Daoy (cell line): ENCODE results near the gene SLC22A4. TPM values are rescaled to one million over a fixed set of nuclear protein-coding genes. Genes with fewer than 3 reads are reported as not detected.

Experiments used
- DNase-seq: peaks from one replicate; pipeline ENCODE4 v3.0.0-alpha.2; 2015; ENCODE audit warnings: low read depth
- total RNA-seq: library from RNA; depleted of rRNA; stranded (reverse); fragments of >200 nt; shearing (Covaris generic); gene quantifications from 2 replicates; pipeline ENCODE4 v1.2.3, GENCODE V29; 2014

Gene SLC22A4
- total RNA-seq, 1 experiment from 2014 or later = 3.5 TPM

DNA sequence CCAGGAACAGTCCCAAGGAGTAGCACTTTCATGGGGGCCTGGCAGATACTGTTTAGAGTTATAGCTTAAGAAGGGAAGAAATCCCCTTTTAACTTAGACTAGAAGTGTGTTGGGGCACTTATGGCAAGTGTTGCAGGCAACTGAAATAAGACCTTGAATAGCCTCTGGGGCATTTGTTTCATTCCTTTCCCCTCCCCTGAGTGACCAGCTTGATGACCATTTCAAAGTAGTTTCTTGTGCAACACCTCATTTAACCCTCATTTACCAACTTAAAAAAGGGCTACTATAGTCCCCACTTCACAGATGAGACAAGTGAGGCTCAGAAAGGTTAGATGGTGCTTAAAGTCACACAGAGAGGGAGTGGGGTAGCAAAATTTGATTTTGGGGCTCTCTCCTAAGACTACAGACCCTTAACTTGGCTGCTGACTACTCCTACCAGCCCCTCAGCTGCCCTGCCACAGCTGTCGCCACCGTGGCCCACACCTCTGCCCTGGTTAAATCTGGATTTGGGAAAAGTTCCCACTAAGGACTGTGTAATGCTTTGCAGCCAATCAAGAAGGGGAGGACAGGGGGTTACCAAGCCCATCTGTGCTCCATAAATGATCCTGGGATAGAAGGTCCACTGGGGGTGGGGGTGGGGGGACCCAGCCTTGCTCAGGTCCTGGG is 31.2 kb upstream of the SLC22A4 start:
- DNase-seq = no peak

DNA sequence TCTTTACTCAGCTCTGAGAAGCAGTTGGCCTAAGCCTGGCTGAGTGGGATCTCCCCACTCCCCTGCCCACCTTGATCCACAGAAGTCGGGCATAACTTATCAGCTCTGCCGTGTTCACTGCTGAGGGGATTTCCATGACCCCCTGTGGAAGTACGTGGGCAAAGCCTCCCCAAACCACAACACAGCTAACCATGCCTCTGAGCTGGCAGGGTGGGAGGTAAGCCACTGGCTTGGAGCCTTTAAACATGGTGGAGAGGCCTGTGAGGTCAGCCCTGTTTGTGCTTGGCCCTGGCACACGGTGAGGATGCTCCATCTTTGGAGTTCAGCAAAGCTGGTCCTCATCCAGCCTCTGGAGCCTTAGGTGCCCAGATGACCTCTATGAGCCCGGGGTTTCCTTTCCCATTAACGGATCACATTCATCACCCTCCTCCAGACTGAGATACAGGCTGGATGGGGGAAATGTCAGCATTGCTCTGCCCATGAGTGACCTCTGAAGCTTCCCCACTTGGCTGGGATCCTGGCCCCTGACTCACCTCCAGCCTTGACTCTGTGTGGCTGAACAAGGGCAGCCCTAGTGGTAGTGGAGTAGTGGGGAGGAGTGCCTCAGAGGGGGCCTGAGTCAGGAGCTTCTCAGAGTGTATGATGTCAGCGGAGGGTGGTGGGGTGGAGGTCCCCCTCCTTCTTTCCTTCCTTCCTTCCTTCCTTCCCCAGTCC is 30.5 kb upstream of the SLC22A4 start:
- DNase-seq = peak; percentile 97

DNA sequence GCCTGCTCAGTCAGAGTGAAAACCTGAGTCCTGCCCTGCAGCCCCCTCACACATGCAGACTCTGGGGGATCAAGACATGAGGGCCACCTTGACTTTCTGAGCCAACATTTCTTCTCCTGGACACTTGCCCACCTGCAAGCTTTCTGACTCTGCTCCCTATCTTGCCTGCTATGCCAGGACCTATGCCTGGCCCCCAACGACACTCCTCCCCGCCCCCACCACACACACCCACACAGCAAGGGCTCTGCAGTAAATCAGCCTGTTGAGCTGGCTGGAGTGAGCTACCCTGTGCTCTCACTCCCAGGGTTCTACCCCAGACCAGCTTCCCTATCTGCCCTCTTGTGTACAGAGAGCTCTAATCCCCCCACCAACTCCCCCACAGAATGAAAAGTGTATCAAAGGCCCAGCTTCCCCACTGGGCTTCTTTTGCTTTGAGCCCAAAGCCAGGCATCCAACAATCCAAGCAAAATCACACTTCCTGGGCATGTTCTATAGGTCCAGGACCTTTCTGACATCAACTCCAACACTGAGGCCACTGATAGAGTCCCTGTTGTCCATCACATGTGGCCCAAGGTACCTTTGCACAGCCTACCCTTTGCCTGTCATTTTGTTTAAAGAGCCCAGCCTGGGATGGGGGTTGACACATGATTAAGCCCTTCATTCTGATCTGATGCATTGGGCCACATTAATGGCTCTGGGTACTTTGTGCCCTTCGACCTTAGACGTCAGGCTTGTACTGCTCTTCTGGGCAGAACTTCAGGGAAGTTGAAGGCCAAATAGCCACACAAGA is 29.5 kb upstream of the SLC22A4 start:
- DNase-seq = no peak

DNA sequence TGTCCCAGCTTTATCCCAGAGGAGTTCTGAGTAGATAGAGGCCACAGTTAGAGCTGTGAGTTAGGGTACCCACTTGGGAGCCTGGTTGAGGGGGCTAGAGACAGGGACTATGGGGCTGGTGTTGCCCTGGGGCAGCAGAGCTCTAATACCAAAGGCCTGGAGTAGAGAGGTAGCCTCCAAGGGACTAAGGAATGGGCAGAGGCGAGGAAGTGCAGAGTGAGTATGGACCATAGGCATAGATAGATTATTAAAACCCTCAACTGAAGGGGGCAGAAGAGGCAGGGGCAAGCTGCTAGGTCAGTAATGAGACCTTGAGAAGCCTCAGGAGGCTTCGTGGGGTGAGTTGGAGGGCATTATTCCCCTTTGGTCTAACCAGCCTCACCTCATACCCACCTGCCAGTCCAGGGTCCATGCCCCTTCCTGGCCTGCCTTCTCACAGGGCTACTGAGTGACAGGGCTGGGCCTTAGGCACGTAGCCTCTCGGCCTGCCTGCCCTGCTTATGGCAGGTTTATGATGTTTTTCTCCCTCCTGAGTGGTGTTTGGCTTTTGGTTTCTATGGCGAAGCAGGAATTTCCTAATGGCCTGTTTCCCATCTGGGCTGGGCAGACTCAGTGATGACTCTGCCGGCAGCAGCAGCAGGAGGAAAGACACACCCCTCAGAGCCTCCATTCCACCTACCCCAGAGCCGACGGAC is 28.7 kb upstream of the SLC22A4 start:
- DNase-seq = peak; percentile 95

DNA sequence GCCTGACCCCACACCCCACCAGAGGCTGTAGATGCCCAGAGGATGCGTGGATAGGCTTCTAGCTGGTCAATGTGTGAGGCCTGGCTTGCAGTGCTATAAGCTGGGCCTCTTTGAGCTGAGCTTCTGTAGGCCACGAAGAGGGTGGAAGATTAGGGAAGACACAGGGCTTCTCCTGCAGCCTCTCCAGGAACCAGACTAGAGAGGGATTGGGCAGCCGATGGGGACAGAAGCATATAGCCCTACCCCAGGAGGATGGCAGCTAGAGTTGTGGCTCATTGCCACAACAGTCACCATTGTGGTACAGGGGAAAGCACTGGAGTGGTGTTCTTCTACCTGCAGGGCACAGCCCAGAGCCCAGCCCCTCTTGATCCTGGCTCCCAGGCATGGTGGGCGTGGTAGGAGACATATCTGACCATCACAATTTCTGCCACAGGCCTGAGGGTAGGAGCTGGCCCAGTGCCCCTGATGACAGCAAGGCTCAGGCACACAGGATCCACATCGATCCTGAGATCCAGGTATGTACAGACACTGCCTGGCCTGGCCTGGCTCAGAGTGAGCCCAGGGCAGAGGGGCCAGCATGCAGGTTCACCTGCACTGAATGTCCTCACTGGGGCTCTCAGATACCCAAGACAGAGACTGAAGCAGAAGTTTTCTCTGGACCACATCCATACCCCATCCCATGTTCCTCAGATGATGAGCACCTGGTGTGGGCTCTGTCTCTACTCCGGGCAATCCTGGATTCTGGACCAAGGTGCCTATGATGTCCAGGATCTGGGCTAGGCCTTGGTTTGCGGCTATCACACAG is 28.0 kb upstream of the SLC22A4 start:
- DNase-seq = no peak

DNA sequence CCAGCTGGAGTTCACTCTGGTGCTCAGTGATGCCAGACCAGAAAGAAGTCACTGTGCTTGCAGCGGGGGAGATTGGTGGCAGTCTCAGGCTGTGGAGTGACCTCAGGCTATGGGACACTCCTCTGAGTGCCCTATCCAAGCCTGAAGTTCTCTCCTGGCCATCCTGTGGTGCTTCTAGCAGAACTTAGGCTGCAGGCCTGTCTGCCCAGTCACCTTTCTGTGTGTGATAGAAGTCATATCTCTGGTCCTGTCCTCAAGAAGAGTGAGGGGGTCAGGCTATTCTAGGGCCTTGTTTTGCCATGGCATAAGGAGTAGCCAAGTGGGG is 27.4 kb upstream of the SLC22A4 start:
- no peak for DNase-seq

DNA sequence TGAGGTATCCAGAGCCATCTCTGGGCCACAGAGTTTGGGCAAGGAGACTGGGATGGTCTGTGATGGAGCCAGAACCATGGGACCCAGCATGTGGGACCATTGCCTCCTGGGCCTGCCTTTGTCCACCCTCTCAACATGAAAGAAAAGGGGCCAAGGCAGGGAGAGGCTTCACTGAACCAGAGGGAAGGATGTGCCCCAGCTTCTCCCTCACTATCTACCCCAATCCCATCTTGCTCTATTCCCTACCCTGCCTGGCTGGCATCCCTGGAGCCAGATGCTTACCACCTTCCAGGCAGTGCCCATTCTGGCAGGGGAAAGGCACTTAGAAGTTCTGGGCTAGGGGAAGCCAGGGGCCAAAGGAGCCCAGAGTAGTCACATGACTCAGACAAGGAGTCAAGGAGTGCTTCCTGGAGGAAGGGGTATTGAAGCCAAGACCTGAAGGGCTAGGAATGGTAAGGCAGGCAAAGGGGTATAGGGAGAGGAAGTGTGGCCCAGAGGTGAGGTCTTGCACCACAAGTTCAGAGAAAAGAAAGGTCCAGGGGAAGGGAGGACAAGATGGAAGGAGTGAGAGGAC is 26.9 kb upstream of the SLC22A4 start:
- DNase-seq = no peak

DNA sequence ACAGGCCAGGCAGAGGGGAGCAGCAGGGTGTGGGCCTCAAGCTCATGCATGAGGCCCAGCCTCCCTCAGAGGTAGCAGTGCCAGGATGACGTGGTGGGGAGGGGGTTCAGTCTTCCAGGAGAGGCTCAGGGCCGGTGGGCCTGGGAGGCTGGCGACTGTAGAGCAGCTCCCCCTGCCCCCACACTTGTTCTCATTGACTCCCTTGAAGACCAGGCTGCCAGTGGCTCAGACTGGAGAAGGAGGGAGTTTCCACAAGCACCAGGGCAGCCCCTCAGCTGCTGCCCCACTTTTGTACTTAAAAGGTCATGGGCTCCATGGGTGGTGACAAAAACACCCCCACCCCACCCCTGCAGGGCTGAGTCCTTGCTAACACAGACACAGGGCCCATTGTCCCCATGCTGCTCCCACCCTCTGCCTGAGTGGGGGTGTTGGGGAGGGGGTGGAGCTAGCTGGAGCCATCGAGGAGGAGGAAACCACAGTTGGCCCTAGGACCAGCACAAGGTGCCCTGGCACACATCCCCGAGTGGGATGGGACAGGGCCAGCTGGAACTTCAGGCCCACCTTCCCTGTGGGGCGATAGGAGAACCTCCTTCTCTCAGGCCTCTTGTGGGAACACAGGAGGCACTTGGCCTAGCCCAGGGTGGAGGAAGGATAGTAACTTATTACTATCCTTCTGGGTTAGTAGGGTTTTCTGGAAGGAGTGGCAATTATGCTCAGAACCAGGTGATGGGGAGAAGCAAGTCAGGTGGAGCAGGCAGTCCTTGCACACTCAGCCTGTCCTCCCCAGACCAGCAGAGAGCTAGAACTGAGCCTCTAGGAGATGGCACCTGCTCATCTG is 26.0 kb upstream of the SLC22A4 start:
- DNase-seq = peak; percentile 39

DNA sequence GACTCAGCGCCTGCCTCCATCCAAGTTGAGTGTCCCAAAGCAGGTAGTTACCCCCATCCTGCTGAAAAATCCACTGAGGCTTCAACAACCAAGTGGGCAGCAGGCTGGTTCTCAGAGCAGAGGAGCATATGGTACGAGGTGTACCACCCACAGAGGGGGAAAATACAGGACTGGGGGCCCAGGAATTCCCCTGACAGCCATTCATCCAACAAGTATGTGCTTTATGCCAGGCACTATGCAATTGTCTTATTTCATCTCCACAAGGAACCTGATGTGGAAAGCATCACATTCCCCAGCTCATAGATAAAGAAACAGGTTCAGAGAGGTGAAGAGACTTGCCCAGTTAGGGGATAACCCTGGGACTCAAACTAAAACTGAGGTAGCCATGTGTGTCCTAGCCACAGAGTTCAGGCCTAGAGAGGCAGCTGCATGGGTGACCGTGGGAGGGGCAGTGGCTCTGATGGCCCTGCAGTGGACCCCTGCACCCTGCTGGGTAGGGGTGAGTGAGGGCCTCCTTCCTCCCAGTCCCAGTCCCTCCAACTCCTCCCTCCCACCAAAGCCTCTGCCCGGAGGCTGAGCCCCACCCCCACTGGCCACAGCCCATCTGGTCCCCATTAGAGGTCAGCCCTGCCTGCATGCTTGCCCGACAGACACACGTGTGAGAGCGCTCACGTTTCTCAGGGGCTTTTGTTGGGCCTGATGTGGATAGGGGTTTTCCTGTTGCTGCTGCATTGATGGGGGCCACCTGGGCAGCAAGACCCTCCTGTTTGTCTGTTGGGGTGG is 25.2 kb upstream of the SLC22A4 start:
- DNase-seq = peak; percentile 74

DNA sequence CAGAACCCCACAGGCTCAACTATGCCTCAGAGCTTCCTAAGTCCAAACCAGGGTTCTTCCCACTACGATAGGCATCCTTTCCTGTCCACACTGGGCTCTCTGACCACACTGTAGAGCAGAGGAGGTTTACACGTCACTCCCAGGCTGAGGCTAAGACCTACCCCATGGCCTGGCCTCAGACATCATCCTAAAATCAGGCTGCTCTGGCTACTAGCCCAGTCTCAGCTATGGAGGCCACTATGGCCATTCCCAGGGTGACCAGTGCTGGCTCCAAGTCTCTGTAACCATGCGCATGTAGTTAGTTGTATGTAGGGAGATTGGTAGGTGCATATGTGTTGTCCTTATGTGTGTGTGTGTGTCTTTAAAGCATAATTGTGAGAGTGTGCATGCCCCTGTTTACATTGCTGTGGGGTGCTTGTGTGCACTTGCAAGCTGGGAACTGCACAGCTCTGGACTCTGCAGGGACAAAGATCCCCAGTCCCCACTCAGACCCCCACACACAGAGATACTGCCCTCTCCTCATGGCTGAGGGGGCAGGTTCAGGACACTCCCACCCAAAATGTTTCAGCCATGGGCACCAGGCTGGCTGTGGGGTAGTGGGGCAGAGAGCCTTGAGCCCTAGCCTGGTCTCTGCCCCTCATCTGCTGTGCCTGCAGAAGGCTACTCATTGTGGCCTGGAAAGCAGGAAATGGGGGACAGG is 24.4 kb upstream of the SLC22A4 start:
- no peak for DNase-seq

DNA sequence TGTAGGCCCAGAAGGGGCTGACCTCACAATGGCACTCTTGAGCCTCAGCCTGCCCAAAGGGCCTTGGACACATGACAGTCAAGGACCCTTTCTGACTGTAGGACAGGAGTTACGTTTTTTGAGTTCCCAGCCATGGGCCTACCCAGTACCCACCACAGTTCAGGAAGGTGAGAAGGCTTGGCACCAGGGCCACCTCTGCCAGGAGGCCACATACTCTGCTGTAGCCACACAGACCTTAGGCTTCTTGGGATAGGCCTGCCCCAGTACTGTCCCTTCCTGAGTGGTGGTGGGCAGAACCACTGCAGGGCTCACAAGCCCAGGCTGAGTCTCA is 23.9 kb upstream of the SLC22A4 start:
- DNase-seq = no peak

DNA sequence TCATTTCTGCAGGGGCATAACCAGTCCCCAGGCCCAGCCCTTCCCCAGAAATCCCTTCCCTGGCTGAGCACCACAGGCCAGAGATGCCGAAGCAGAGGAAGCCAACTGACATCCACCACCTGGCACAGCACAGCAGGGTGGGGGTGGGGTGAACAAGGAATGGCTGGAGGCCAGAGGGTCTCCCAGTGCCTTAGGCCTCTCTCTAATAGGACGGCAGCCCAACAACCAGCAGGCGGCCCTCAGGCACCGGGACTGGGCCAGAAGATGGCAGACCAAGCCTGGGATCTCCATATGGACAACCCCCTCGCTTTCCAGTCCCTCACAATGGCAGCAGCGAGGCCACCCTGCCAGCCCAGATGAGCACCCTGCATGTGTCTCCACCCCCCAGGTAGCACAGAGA is 23.5 kb upstream of the SLC22A4 start:
- no peak for DNase-seq

DNA sequence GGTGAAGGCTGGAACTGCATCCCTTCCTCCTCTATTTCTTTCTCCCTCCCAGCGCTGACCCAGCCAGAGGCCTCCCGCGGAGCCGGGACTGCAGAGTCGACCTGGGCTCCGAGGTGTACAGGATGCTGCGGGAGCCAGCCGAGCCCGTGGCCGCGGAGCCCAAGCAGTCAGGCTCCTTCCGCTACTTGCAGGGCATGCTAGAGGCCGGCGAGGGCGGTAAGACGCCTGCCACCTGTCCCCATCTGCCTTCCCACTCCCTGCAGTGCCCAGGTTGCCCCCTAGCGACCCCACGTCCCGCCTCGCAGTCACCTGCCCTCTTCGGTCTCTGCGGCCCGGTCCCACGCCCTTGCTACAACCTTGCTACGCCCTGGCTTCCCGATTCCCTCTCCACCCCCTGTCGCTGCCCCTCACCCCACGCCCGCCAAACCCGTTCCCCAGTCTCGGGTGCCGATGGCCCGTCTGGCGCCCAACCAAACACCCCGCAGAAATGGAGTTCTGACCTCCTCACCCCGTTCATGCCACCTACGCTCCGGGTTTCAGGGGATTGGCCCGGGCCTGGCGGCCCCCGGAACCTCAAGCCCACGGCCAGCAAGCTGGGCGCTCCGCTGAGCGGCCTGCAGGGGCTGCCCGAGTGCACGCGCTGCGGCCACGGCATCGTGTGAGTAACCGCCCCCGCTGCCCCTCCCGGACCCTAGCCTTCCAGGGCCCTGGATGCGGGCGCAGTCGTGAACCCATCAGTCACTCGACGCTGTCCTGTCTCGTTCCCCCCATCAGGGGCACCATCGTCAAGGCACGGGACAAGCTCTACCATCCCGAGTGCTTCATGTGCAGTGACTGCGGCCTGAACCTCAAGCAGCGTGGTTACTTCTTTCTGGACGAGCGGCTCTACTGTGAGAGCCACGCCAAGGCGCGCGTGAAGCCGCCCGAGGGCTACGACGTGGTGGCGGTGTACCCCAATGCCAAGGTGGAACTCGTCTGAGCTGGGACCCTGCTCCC is 22.6 kb upstream of the SLC22A4 start:
- no peak for DNase-seq

DNA sequence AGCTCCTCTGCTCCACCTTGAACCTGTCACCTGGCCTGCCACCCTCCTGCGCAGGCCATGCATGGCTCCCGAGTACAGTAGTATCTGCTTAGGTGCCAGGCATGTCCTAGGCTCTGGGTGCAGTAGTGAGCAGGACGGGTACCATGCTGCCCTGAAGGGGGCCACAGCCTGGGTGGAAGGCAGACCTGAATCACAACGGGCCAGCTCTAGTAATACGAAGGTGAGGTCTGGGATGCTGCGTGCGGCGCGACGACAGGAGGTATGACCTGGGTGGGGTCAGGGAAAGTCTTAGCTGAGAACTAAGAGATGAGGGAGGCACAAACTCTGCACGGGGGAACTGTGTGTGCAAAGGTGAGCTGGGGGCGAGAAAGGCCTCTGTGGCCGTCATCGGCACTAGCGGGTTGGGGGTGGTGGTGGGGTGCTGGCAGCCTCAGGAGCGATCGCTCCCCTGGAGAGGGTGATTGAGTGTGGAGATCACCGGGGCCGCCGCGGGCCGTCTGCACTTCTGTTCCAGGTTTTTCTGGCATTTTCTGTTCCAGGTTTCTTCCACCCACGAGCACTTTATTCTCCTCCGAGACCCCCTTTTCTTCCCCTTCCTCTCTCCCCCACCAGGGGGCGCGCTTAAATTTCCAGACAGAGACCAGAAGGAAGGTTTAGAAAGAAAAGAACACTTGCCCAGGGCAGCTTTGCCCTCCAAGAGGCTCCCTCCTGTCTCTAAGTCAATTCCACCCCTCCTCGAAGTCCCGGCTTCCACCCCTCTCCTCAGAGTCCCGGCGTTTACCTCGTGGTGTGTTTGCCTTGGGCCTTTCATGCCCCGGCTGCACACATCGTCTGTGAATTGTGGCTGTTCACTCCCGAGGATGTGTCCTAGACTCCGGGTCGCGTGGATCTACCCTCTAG is 21.6 kb upstream of the SLC22A4 start:
- no peak for DNase-seq

DNA sequence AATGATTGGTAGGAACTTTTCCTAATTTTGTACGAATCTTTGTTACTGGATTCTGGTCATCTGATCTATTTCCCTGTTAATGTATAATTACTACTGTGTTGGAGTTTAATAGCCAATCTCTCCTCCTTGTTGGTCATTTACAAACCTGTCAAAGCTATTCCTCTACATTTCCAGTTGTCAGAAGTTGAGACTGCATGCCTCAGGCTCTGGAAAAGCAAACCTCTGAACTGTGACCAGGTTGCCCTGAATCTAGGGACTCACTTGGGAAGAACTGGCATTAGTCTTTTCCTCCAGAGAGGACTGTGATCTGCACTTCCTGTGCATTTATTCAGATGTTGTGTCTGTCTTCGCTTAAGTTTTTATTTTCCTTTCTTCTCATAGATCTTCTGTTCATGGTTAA is 20.6 kb upstream of the SLC22A4 start:
- DNase-seq = no peak

DNA sequence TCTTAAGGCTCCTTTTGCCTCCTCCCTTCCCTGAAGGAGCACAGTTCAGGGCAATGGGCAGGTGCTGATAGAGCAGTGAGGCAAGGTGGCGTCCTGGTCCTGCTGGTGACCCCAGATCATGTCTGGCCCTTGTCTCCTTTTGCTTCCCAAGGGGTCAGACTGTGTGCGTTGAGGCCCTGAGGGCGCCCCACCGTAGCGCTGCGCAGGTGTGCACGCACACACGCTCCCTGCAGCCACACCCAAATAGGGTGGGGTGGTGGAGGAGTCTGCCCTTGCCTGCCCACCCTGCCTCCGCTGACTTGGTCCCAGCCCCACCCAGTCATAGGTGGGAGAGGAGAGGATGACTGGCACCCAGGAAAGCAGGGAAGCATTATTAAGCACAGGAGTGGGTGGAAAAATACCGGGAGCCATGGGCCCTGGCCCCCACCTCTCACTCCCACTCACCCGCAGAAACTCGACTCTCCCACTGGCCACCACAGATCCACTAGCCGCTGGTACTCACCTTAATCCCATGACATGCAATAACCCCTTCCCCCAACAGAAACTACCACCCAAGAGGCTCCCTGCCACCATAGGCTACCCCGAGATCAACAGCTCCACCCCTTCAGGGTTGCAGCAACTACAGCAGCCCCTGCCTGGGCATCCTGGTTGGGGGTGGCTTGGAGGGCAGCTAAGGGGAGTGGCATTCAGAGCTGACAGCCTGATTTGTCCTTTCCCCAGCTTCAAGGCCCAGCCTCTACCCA is 20.0 kb upstream of the SLC22A4 start:
- DNase-seq = no peak
